Hematopoietic multipotent progenitor cell treated with erythropoietin and hydrocortisone succinate and interleukin-3 and kit ligand, for 17 days (in vitro differentiated cells): ENCODE measurements around the gene NEXMIF.
"Not testable (repeated sequence)": the region's sequence is repeated elsewhere in the genome, so short reads cannot be mapped to it uniquely, and the experiment has no call there.

Experiments used
- DNase-seq: peaks from one replicate; pipeline ENCODE4 v3.0.0-alpha.2; 2015; ENCODE audit warnings: low spot score

The NEXMIF gene

GRCh38 chrX:74788545-74789086, 136.6 kb downstream of the NEXMIF start:
- DNase-seq, result no peak

- DNase-seq, result no peak
Measured at GRCh38 chrX:74784629-74785028, 140.6 kb downstream of the NEXMIF start.

GRCh38 chrX:74781507-74782034, 143.7 kb downstream of the NEXMIF start:
- no peak for DNase-seq

- no peak for DNase-seq
Measured at GRCh38 chrX:74779175-74779574, 146.1 kb downstream of the NEXMIF start.

GRCh38 chrX:74774988-74775387, 150.3 kb downstream of the NEXMIF start:
- no peak for DNase-seq

- DNase-seq, result no peak
Measured at GRCh38 chrX:74736450-74736849, 188.8 kb downstream of the NEXMIF start.

GRCh38 chrX:74705269-74705668, 220.0 kb downstream of the NEXMIF start:
- DNase-seq, result no peak

- not testable (repeated sequence) for DNase-seq
Measured at GRCh38 chrX:74701343-74701742, 223.9 kb downstream of the NEXMIF start.

- DNase-seq, result no peak
Measured at GRCh38 chrX:74684466-74684865, 240.8 kb downstream of the NEXMIF start.
